K562 (cell line): ENCODE data around the gene WHAMM. TPM values are rescaled to one million over a fixed set of nuclear protein-coding genes. Genes with fewer than 3 reads are reported as not detected.

Experiments
- CC2D1A ChIP-seq: fragments of 450-650 bp; IDR thresholded peaks from 2 replicates; pipeline ENCODE4 v1.6.1; 2017; ENCODE audit warnings: mild to moderate bottlenecking
- MEF2D ChIP-seq: conservative IDR thresholded peaks from 2 replicates; pipeline ENCODE4 v1.6.1; 2016; ENCODE audit warnings: low read depth, missing genetic modification characterization, missing compliant biosample characterization
- SAFB2 ChIP-seq: fragments of 200-400 bp; formaldehyde crosslinking; IDR thresholded peaks from 2 replicates; pipeline ENCODE4 v1.6.1; 2018; ENCODE audit warnings: borderline replicate concordance, low read length, low read depth, moderate library complexity; ENCODE audit not compliant: severe bottlenecking
- U2AF2 ChIP-seq: fragments of 200-400 bp; formaldehyde crosslinking; optimal IDR thresholded peaks from 2 replicates; pipeline ENCODE3; 2017; ENCODE audit warnings: low read depth, mild to moderate bottlenecking, low read length
- ZFX ChIP-seq: sonication (generic); formaldehyde crosslinking; IDR thresholded peaks from 2 replicates; pipeline ENCODE4 v1.8.0; 2022; ENCODE audit warnings: mild to moderate bottlenecking, missing genetic modification reagents, moderate library complexity
- ZNF134 ChIP-seq: fragments of 250-450 bp; sonication (Bioruptor Pico); conservative IDR thresholded peaks from 2 replicates; pipeline ENCODE4 v1.4.0; 2020
- ZNF561 ChIP-seq: fragments of 450-650 bp; formaldehyde crosslinking; conservative IDR thresholded peaks from 2 replicates; pipeline ENCODE4 v1.4.0; 2020; ENCODE audit warnings: mild to moderate bottlenecking, moderate library complexity
- polyA plus RNA-seq, 8 experiments: library from polyadenylated mRNA; depleted of rRNA in 4 of 8; stranded (reverse) in 5 of 8; unstranded in 3 of 8; fragments of >200 nt; fragmentation: Nextera tagmentation in 2 of 8; fragmentation: Illumina TruSeq in 1 of 8; extraction: Ambion mirVana in 2 of 8; extraction: Trizol in 1 of 8; gene quantifications; 2 replicates each; pipeline versions ENCODE4 v1.2.1 to v1.2.3, GENCODE V29; 2011 to 2014; ENCODE audit warnings: inconsistent platforms in 1 of 8, missing spikeins in 1 of 8
- total RNA-seq, 7 experiments: library from RNA; depleted of rRNA in 6 of 7; stranded (reverse); fragments of >200 nt in 6 of 7; fragmentation: Illumina TruSeq in 2 of 7; extraction: Trizol in 2 of 7; gene quantifications; 2 replicates each; pipeline versions ENCODE4 v1.2.1 to v1.2.3, GENCODE V29; 2011 to 2021; ENCODE audit warnings: low replicate concordance in 1 of 7
- TF ChIP-seq, protein P1 (sequence below): fragments of 250-450 bp; sonication (Bioruptor Pico); IDR thresholded peaks from 2 replicates; pipeline ENCODE4 v1.4.0; 2020; ENCODE audit warnings: mild to moderate bottlenecking, moderate library complexity
- TF ChIP-seq, protein P2 (sequence below): IDR thresholded peaks from 2 replicates; pipeline ENCODE4 v1.6.1; 2016; ENCODE audit warnings: missing genetic modification characterization, missing compliant biosample characterization
- TF ChIP-seq, protein P3 (sequence below), 2 experiments: fragments of 450-650 bp in 1 of 2; IDR thresholded peaks; 2 replicates each; pipeline ENCODE4 v1.6.1; 2011 to 2017; ENCODE audit warnings: low read depth in 2 of 2, antibody characterized with exemption in 1 of 2, borderline replicate concordance in 1 of 2, low read length in 1 of 2, mild to moderate bottlenecking in 1 of 2, mixed read lengths in 1 of 2; ENCODE audit not compliant: control insufficient read depth in 1 of 2
- TF ChIP-seq, protein P4 (sequence below): fragments of 450-650 bp; IDR thresholded peaks from 2 replicates; pipeline ENCODE4 v1.6.1; 2016

The WHAMM gene
- total and polyA plus RNA-seq, 9 of the 15 experiments (the other 6 are each of a cell fraction or from before 2014, with no cell fraction given): 2.0 to 4.8 (median 3.6) TPM

DNA sequence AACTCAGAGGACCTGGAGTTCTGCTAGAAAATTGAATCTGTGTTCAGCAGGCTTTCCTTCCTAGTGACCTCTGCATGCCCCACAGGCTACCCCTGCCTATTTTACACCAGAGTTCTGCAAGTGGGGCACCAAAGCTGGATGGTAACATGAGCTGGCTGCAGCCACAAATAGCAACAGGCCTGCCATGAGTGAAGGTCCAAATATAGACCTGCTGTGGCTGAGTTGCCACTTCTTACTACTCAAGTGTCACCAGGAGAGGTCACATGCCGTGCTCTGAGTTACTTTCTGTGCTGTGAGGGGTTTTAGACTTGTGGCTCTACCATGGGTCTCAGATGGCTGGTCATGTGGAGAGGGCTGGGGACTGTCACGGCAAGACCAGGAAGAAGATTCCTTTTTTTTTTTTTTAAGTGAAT is 3.4 kb upstream of the WHAMM start, which contains the start of gene FSD2 (continued):
- TF ChIP-seq, protein P1, sequence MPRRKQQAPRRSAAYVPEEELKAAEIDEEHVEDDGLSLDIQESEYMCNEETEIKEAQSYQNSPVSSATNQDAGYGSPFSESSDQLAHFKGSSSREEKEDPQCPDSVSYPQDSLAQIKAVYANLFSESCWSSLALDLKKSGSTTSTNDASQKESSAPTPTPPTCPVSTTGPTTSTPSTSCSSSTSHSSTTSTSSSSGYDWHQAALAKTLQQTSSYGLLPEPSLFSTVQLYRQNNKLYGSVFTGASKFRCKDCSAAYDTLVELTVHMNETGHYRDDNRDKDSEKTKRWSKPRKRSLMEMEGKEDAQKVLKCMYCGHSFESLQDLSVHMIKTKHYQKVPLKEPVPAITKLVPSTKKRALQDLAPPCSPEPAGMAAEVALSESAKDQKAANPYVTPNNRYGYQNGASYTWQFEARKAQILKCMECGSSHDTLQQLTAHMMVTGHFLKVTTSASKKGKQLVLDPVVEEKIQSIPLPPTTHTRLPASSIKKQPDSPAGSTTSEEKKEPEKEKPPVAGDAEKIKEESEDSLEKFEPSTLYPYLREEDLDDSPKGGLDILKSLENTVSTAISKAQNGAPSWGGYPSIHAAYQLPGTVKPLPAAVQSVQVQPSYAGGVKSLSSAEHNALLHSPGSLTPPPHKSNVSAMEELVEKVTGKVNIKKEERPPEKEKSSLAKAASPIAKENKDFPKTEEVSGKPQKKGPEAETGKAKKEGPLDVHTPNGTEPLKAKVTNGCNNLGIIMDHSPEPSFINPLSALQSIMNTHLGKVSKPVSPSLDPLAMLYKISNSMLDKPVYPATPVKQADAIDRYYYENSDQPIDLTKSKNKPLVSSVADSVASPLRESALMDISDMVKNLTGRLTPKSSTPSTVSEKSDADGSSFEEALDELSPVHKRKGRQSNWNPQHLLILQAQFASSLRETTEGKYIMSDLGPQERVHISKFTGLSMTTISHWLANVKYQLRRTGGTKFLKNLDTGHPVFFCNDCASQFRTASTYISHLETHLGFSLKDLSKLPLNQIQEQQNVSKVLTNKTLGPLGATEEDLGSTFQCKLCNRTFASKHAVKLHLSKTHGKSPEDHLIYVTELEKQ (CRISPR knock-in tag): no peak
- TF ChIP-seq, protein P2, sequence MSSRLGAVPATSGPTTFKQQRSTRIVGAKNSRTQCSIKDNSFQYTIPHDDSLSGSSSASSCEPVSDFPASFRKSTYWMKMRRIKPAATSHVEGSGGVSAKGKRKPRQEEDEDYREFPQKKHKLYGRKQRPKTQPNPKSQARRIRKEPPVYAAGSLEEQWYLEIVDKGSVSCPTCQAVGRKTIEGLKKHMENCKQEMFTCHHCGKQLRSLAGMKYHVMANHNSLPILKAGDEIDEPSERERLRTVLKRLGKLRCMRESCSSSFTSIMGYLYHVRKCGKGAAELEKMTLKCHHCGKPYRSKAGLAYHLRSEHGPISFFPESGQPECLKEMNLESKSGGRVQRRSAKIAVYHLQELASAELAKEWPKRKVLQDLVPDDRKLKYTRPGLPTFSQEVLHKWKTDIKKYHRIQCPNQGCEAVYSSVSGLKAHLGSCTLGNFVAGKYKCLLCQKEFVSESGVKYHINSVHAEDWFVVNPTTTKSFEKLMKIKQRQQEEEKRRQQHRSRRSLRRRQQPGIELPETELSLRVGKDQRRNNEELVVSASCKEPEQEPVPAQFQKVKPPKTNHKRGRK (tag): no peak
- TF ChIP-seq ZNF561 (CRISPR knock-in tag) (no peak), MEF2D (tag) (peak; percentile 91), ZFX (CRISPR knock-in tag) (no peak), SAFB2 (no peak), ZNF134 (CRISPR knock-in tag) (no peak), CC2D1A (no peak), U2AF2 (no peak)
- TF ChIP-seq, protein P3, sequence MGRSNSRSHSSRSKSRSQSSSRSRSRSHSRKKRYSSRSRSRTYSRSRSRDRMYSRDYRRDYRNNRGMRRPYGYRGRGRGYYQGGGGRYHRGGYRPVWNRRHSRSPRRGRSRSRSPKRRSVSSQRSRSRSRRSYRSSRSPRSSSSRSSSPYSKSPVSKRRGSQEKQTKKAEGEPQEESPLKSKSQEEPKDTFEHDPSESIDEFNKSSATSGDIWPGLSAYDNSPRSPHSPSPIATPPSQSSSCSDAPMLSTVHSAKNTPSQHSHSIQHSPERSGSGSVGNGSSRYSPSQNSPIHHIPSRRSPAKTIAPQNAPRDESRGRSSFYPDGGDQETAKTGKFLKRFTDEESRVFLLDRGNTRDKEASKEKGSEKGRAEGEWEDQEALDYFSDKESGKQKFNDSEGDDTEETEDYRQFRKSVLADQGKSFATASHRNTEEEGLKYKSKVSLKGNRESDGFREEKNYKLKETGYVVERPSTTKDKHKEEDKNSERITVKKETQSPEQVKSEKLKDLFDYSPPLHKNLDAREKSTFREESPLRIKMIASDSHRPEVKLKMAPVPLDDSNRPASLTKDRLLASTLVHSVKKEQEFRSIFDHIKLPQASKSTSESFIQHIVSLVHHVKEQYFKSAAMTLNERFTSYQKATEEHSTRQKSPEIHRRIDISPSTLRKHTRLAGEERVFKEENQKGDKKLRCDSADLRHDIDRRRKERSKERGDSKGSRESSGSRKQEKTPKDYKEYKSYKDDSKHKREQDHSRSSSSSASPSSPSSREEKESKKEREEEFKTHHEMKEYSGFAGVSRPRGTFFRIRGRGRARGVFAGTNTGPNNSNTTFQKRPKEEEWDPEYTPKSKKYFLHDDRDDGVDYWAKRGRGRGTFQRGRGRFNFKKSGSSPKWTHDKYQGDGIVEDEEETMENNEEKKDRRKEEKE (IDR thresholded peaks at IDR 0.05; ENCODE audit: borderline replicate concordance in 1 of 2, control insufficient read depth in 1 of 2, low read depth in 2 of 2, low read length in 1 of 2): no peak
- TF ChIP-seq, protein P4, sequence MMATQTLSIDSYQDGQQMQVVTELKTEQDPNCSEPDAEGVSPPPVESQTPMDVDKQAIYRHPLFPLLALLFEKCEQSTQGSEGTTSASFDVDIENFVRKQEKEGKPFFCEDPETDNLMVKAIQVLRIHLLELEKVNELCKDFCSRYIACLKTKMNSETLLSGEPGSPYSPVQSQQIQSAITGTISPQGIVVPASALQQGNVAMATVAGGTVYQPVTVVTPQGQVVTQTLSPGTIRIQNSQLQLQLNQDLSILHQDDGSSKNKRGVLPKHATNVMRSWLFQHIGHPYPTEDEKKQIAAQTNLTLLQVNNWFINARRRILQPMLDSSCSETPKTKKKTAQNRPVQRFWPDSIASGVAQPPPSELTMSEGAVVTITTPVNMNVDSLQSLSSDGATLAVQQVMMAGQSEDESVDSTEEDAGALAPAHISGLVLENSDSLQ: no peak
